HL-60 (cell line): Measurements from ENCODE around the gene PSMC3.

Source experiments
- DNase-seq, 2 experiments: peaks; one replicate each; pipeline ENCODE4 v3.0.0-alpha.2; 2010 to 2020; ENCODE audit warnings: low read depth in 1 of 2, low spot score in 1 of 2
- H3K27ac ChIP-seq: fragments of 250-450 bp; sonication (Bioruptor Pico); replicated peaks from 2 replicates; pipeline ENCODE4 v1.5.1; 2020; ENCODE audit warnings: mild to moderate bottlenecking, moderate library complexity
- H3K27me3 ChIP-seq: fragments of 250-450 bp; sonication (Bioruptor Pico); 2 replicates; pipeline ENCODE4 v1.5.1; 2021; ENCODE audit warnings: mild to moderate bottlenecking, moderate library complexity; ENCODE audit not compliant: insufficient read depth, poor library complexity, severe bottlenecking
- H3K4me3 ChIP-seq: replicated peaks from 2 replicates; pipeline ENCODE4 v1.5.1; 2011; ENCODE audit warnings: mild to moderate bottlenecking, control low read depth, low read length; ENCODE audit not compliant: insufficient read depth
- GABPA ChIP-seq: IDR thresholded peaks from 2 replicates; pipeline ENCODE4 v1.6.1; 2012; ENCODE audit warnings: low read depth
- POLR2AphosphoS5 ChIP-seq: IDR thresholded peaks from 2 replicates; pipeline ENCODE4 v1.6.1; 2012; ENCODE audit warnings: low read depth
- SPI1 ChIP-seq: IDR thresholded peaks from 2 replicates; pipeline ENCODE4 v1.6.1; 2012; ENCODE audit warnings: low read depth, mild to moderate bottlenecking, borderline replicate concordance
- TF ChIP-seq, protein P1 (sequence below): IDR thresholded peaks from one replicate; pipeline ENCODE4 v1.5.1; 2011; ENCODE audit warnings: low read length, control low read depth, inconsistent platforms; ENCODE audit not compliant: insufficient read depth
- TF ChIP-seq, protein P2 (sequence below): IDR thresholded peaks from 2 replicates; pipeline ENCODE4 v1.6.1; 2012; ENCODE audit warnings: low read depth; ENCODE audit not compliant: insufficient replicate concordance

Gene PSMC3

GRCh38 chr11:47389577-47390421 lies 36.4 kb downstream of the PSMC3 start:
- Histone ChIP-seq H3K27me3 (no peaks in the 10 kb centered on the region), H3K27ac (peak overlapping the region; percentile 100), H3K4me3 (peak overlapping the region; percentile 30)
- peak in 1 of 2 experiments; percentile 66 for DNase-seq
- no peak for TF ChIP-seq GABPA
- TF ChIP-seq, protein P1, sequence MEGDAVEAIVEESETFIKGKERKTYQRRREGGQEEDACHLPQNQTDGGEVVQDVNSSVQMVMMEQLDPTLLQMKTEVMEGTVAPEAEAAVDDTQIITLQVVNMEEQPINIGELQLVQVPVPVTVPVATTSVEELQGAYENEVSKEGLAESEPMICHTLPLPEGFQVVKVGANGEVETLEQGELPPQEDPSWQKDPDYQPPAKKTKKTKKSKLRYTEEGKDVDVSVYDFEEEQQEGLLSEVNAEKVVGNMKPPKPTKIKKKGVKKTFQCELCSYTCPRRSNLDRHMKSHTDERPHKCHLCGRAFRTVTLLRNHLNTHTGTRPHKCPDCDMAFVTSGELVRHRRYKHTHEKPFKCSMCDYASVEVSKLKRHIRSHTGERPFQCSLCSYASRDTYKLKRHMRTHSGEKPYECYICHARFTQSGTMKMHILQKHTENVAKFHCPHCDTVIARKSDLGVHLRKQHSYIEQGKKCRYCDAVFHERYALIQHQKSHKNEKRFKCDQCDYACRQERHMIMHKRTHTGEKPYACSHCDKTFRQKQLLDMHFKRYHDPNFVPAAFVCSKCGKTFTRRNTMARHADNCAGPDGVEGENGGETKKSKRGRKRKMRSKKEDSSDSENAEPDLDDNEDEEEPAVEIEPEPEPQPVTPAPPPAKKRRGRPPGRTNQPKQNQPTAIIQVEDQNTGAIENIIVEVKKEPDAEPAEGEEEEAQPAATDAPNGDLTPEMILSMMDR, result no peak
- no peak; the same call in 1 of the 2 replicates for TF ChIP-seq POLR2AphosphoS5
- TF ChIP-seq SPI1, result no peak
- TF ChIP-seq, protein P2, sequence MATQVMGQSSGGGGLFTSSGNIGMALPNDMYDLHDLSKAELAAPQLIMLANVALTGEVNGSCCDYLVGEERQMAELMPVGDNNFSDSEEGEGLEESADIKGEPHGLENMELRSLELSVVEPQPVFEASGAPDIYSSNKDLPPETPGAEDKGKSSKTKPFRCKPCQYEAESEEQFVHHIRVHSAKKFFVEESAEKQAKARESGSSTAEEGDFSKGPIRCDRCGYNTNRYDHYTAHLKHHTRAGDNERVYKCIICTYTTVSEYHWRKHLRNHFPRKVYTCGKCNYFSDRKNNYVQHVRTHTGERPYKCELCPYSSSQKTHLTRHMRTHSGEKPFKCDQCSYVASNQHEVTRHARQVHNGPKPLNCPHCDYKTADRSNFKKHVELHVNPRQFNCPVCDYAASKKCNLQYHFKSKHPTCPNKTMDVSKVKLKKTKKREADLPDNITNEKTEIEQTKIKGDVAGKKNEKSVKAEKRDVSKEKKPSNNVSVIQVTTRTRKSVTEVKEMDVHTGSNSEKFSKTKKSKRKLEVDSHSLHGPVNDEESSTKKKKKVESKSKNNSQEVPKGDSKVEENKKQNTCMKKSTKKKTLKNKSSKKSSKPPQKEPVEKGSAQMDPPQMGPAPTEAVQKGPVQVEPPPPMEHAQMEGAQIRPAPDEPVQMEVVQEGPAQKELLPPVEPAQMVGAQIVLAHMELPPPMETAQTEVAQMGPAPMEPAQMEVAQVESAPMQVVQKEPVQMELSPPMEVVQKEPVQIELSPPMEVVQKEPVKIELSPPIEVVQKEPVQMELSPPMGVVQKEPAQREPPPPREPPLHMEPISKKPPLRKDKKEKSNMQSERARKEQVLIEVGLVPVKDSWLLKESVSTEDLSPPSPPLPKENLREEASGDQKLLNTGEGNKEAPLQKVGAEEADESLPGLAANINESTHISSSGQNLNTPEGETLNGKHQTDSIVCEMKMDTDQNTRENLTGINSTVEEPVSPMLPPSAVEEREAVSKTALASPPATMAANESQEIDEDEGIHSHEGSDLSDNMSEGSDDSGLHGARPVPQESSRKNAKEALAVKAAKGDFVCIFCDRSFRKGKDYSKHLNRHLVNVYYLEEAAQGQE, result no peak

DNA sequence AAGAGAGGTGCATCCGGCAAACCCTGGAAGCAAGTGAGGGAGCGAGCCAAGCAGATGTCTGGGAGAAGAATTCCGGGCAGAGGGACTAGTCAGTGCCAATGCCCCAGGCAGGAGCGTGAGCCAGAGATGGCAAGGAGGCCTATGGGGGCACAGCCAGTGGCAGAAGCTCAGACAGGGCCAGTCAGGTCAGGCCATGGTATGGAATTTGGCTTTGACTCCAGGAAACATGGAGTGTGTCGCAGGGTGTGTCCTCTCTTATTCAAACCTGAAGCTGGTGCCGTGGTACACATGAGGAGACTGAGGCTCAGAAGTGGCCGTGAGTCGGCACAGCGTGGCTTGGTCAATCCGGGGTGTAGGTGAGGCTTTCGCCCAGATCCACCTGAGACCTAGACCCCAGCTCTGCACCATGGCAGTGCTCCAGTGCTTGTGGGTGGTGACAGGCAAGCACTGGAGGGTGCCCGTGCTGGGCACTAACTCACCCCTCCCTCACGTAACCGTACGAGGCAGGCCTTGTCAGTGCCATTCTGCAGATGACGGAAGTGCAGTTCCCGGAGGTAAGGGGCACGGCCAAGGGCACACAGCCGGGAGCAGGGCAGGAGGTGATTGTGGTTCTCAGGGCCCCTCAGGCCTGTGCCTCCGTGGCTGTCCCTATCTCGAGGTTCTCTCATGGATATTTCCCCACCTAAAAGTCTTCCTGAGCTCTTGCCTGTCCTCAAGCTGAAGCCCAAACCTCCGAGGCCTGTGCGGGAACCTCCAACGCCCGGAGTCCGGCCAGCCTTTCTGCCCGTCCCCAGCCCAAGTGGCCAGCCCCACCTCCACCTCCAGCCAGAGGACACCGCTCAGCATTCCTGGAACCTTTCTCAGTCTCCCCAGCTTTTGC lies 37.3 kb downstream of the PSMC3 start:
- peak; percentile 67; the same call in 1 of the 2 replicates for TF ChIP-seq SPI1
- TF ChIP-seq, protein P2, result no peak
- TF ChIP-seq POLR2AphosphoS5, result peak; percentile 79
- Histone ChIP-seq H3K4me3 (peak overlapping the region; percentile 30), H3K27me3 (no peaks in the 10 kb centered on the region), H3K27ac (peak overlapping the region; percentile 100)
- DNase-seq, result peak; percentile 77 to 89

GRCh38 chr11:47387944-47388696 lies 38.1 kb downstream of the PSMC3 start:
- DNase-seq, result peak; percentile 83 to 96
- Histone ChIP-seq H3K4me3 (no peak overlapping the region), H3K27ac (peak overlapping the region; percentile 100), H3K27me3 (no peaks in the 10 kb centered on the region)
- TF ChIP-seq SPI1 (peak; percentile 73), POLR2AphosphoS5 (peak; percentile 42; the same call in 1 of the 2 replicates)
- TF ChIP-seq, protein P1, result no peak
